Karpas-422 (cell line): ENCODE measurements around the gene RIPK4. TPM values are rescaled to one million over a fixed set of nuclear protein-coding genes. Genes with fewer than 3 reads are reported as not detected.

Experiments
- DNase-seq: peaks from one replicate; pipeline ENCODE4 v3.0.0-alpha.2; 2015
- H2AFZ ChIP-seq: fragments of 200-600 bp; sonication (generic); 2 replicates; pipeline ENCODE4 v1.6.1; 2014; ENCODE audit warnings: antibody characterized with exemption, low read length, mixed read lengths
- H3K27ac ChIP-seq: fragments of 200-600 bp; sonication (generic); 2 replicates; pipeline ENCODE4 v1.5.1; 2014; ENCODE audit warnings: mild to moderate bottlenecking, low read length, moderate library complexity
- H3K27me3 ChIP-seq: fragments of 200-600 bp; sonication (generic); 2 replicates; pipeline ENCODE4 v1.6.1; 2014; ENCODE audit warnings: low read length, mixed read lengths
- H3K36me3 ChIP-seq: fragments of 200-600 bp; sonication (generic); 2 replicates; pipeline ENCODE4 v1.6.1; 2014; ENCODE audit warnings: low read length, mixed read lengths; ENCODE audit not compliant: insufficient read depth
- H3K4me1 ChIP-seq: fragments of 200-600 bp; sonication (generic); 2 replicates; pipeline ENCODE4 v1.6.1; 2014; ENCODE audit warnings: mild to moderate bottlenecking, low read length, mixed read lengths
- H3K4me2 ChIP-seq: fragments of 200-600 bp; sonication (generic); 2 replicates; pipeline ENCODE4 v1.6.1; 2014; ENCODE audit warnings: low read length, low read depth, mild to moderate bottlenecking; ENCODE audit not compliant: poor library complexity, severe bottlenecking
- H3K4me3 ChIP-seq: fragments of 200-600 bp; sonication (generic); 2 replicates; pipeline ENCODE4 v1.5.1; 2014; ENCODE audit warnings: mild to moderate bottlenecking, antibody characterized with exemption, low read length, mixed read lengths
- H3K79me2 ChIP-seq: fragments of 200-600 bp; sonication (generic); 2 replicates; pipeline ENCODE4 v1.6.1; 2014; ENCODE audit warnings: mild to moderate bottlenecking, low read length, mixed read lengths
- H3K9ac ChIP-seq: fragments of 200-600 bp; sonication (generic); 2 replicates; pipeline ENCODE4 v1.6.0; 2014; ENCODE audit warnings: low read length
- H3K9me2 ChIP-seq: fragments of 200-600 bp; sonication (generic), shearing (Covaris generic); replicated peaks from 2 replicates; pipeline ENCODE4 v1.6.0; 2014; ENCODE audit warnings: mild to moderate bottlenecking, low read length, moderate library complexity; ENCODE audit not compliant: insufficient read depth
- H3K9me3 ChIP-seq: fragments of 300-700, 200-600 bp; sonication (generic); 2 replicates; pipeline ENCODE4 v1.6.1; 2014; ENCODE audit warnings: low read length, mixed read lengths
- H4K20me1 ChIP-seq: fragments of 200-600 bp; sonication (generic); 2 replicates; pipeline ENCODE4 v1.6.1; 2014; ENCODE audit warnings: mild to moderate bottlenecking, antibody characterized with exemption, low read length, low read depth; ENCODE audit not compliant: insufficient read depth
- total RNA-seq: library from RNA; depleted of rRNA; stranded (reverse); fragments of >200 nt; shearing (Covaris generic); gene quantifications from 2 replicates; pipeline ENCODE4 v1.2.3, GENCODE V29; 2014; ENCODE audit warnings: low replicate concordance; rRNA removed

RIPK4 gene
- not detected in 2 replicates for total RNA-seq

DNA sequence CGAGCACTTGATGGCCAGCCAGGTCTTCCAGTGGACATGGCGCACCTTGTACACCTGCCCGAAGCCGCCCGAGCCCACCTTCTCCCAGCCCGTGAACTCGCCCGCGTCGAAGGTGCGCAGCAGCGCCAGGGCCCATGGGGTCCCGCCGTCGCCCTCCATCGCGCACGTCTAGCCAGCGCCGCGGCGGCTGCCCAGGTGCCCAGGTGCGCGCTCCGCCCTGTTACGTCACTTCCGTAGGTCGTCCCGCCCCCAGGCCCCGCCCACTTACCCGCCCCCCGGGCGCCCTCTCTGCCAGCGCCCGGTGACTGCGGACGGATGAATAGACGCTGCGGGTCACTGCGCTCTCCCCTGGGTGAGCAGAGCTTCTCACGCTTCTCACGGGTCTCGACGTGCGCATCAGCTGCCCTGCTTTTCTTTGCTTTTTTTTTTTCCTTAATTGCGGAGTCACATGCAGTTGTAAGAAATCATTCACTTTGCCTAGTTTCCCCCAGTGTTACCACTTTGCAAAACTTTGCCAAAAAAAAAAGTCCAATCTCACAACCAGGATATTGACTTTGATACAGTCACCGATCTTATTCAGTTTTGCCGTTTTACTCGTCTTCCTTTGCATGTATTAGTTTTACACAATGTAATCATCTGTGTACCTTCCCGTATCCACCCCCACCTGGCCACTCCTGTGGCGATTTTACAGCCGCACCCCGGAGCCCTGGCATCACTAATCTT is at the start of gene RIPK4:
Gene RIPK4 (minus strand): TSS at position 170 of the 723 bp plus-strand sequence. CDS start 11 bp downstream, at position 159.
- no peaks in the 10 kb centered on the region for H3K79me2 ChIP-seq
- H3K4me1 ChIP-seq, result no peaks in the 10 kb centered on the region
- H3K9me3 ChIP-seq, result no peaks in the 10 kb centered on the region
- H4K20me1 ChIP-seq, result no peaks in the 10 kb centered on the region
- H3K4me3 ChIP-seq, result no peak within 1 kb of the TSS
- H3K27me3 ChIP-seq, result no peaks in the 10 kb centered on the region
- H3K36me3 ChIP-seq, result no peaks in the 10 kb centered on the region
- no peak within 1 kb of the TSS for H3K27ac ChIP-seq
- H3K4me2 ChIP-seq, result no peak within 1 kb of the TSS
- no peaks in the 10 kb centered on the region for H3K9me2 ChIP-seq
- H3K9ac ChIP-seq, result no peak within 1 kb of the TSS
- H2AFZ ChIP-seq, result no peak within 1 kb of the TSS
- no peak for DNase-seq

DNA sequence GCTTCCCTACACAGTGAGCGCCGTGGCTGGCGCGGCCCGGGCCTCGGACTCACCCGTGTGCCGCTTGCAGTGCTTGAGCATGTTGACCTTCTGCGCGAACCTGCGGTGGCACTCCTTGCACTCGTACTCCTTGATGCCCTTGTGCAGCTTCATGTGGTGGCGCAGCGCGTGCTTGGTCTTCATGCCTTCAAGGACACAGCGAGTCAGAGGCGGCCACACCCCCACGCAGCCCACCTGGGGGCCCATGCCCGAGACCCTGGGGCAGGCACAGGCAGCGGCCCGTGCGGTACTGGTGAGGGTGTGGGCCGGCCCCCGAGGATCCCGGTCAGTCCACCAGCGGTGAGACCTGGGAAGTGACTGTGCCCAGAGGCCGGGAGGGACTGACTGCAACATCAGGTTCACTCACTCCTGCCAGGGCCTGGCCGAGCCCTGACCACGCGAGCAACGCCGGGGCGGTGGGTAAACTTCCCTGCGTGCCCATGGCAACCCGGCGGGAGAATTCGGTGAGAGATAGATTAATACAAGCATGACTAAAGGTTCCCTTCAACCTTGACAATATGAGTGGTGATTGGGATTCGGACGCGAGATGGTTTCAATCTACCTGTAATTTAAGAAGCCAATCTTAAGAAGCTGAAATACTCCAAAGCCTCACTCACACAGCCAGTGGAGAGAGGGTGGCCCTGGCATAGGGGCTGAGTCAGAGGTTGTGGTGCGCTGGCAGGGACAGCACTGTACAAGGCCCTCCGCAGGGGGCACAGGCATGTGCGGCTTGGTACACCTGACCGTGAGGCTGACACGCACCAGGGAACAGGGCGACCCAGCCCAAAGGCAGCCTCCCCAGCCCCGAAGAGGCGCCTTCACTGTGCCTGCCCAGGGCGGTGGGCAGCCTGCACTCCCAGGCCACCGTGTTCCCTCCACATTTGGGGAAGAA is 49.1 kb upstream of the RIPK4 start:
- Histone ChIP-seq H4K20me1 (no peaks in the 10 kb centered on the region), H2AFZ (no peak overlapping the region), H3K9me2 (no peaks in the 10 kb centered on the region), H3K27ac (no peak overlapping the region), H3K9me3 (no peaks in the 10 kb centered on the region), H3K4me2 (no peak overlapping the region), H3K36me3 (0 out of 2 replicates have a peak, but pooled peaks cover 2% of the 10 kb centered on the region), H3K79me2 (no peaks in the 10 kb centered on the region), H3K4me3 (no peak overlapping the region), H3K9ac (no peak overlapping the region), H3K27me3 (no peaks in the 10 kb centered on the region), H3K4me1 (peaks cover 6% of the 10 kb centered on the region)
- DNase-seq, result no peak

DNA sequence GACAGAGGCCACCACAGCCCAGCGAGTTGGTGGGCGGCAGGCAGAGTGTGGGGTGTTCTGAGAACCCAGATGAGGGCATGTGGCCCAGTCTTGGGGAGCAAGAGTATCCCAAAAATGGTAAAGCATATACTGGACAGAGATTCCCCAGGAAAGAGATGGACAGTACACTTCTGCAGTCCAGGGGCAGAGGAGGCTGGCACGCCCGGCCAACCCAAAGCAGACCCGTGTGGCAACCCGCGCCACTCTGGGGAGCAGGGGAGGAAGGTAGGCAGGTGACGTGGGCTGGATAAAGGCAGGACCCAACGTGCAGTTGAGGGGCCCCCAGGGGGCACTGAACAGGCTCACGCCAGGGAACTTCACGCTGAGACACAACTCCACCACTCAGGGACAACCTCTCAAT is 46.4 kb upstream of the RIPK4 start:
- Histone ChIP-seq H3K36me3 (peaks cover 4% of the 10 kb centered on the region; the same call in 1 of the 2 replicates), H4K20me1 (no peaks in the 10 kb centered on the region), H3K9me2 (no peaks in the 10 kb centered on the region), H3K9ac (no peak overlapping the region), H3K27me3 (no peaks in the 10 kb centered on the region), H3K79me2 (no peaks in the 10 kb centered on the region), H3K4me2 (no peak overlapping the region), H3K4me3 (no peak overlapping the region), H3K9me3 (no peaks in the 10 kb centered on the region), H2AFZ (no peak overlapping the region), H3K27ac (no peak overlapping the region), H3K4me1 (peaks cover 6% of the 10 kb centered on the region)
- DNase-seq, result no peak

DNA sequence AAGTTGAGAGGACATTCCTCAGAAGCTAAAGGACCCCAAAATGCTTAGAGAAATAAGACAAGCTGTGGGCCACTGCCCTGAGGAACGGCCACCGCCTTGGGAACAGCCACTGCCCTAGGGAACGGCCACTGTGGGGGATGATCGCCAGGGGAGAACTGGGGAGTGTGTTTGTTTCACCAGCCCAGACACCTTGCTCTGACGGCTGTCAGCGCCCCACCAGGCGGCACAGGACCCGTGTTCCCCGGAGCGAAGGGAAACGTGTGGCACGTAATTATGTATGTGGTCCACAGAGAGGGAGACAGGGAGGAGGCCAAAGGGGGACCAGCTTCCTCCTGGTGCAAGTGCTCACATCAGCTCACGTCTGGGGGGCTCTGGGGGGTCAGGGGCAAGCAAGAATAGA is 45.8 kb upstream of the RIPK4 start:
- peaks cover 4% of the 10 kb centered on the region; the same call in 1 of the 2 replicates for H3K36me3 ChIP-seq
- H3K4me1 ChIP-seq, result peaks cover 6% of the 10 kb centered on the region
- H2AFZ ChIP-seq, result no peak overlapping the region
- no peak overlapping the region for H3K27ac ChIP-seq
- no peaks in the 10 kb centered on the region for H3K27me3 ChIP-seq
- H3K9me2 ChIP-seq, result no peaks in the 10 kb centered on the region
- no peak overlapping the region for H3K4me3 ChIP-seq
- H3K79me2 ChIP-seq, result no peaks in the 10 kb centered on the region
- no peak overlapping the region for H3K9ac ChIP-seq
- H3K4me2 ChIP-seq, result no peak overlapping the region
- DNase-seq, result no peak
- no peaks in the 10 kb centered on the region for H3K9me3 ChIP-seq
- H4K20me1 ChIP-seq, result no peaks in the 10 kb centered on the region

DNA sequence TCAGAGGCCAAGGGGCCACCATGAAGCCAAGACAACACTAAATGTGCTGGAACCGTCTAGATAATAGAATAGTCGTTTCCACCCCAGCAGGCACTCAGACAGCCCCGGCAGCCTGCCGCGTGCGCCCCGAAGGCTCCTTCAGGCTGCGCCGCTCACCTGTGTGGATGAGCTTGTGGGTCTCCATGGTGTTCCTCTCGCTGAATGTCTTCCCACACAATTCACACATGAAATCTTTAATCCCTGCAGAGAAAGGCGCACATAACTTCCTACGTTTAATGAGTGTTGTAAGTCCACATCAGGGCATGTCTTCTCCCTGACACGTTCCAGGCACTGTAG is 43.7 kb upstream of the RIPK4 start:
- Histone ChIP-seq H4K20me1 (no peaks in the 10 kb centered on the region), H3K36me3 (peaks cover 4% of the 10 kb centered on the region; the same call in 1 of the 2 replicates), H3K4me2 (no peak overlapping the region), H3K4me3 (no peak overlapping the region), H3K4me1 (no peaks in the 10 kb centered on the region), H3K9me3 (peaks cover 4% of the 10 kb centered on the region; the same call in 1 of the 2 replicates), H2AFZ (no peak overlapping the region), H3K27ac (no peak overlapping the region), H3K9me2 (no peaks in the 10 kb centered on the region), H3K27me3 (no peaks in the 10 kb centered on the region), H3K79me2 (no peaks in the 10 kb centered on the region), H3K9ac (no peak overlapping the region)
- no peak for DNase-seq

DNA sequence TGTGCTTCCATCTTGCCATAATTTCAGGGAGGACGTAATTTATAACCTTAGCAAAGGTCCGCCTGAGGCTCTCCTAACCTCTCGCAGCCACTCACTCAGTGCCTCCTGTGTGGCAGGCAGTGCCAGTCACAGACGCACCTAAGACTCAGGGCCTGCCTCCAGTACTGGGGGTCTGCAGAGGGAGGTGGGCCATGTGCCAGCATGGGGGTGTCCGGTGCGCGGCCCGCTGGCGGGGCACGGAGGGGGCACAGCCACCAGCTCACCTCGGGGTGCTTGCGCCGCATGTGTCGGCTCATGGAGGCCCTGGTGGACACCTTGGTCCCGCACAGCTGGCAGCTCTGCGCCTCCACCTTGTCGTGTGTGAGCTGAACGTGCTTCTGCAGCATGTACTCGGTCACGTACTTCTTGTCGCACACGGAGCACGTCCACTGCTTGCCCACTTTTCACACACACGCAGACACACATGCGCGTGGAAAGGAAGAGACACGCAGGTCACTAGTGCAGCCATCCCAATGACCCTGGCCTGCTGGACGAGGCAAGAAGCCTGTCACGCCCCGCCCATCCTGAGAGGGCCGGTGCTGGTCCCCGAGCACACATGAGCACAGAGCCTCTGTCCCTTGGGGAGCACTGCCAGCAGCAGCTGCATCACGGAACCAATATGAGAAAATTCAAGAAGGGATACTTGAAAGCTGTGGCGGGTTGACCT is 43.2 kb upstream of the RIPK4 start:
- H4K20me1 ChIP-seq, result no peaks in the 10 kb centered on the region
- no peak overlapping the region for H3K4me2 ChIP-seq
- no peak overlapping the region for H3K9ac ChIP-seq
- no peak overlapping the region for H3K27ac ChIP-seq
- H3K9me2 ChIP-seq, result no peaks in the 10 kb centered on the region
- no peaks in the 10 kb centered on the region for H3K4me1 ChIP-seq
- no peak overlapping the region for H2AFZ ChIP-seq
- peaks cover 4% of the 10 kb centered on the region; the same call in 1 of the 2 replicates for H3K36me3 ChIP-seq
- DNase-seq, result no peak
- no peak overlapping the region for H3K4me3 ChIP-seq
- no peaks in the 10 kb centered on the region for H3K27me3 ChIP-seq
- H3K79me2 ChIP-seq, result no peaks in the 10 kb centered on the region
- H3K9me3 ChIP-seq, result peaks cover 4% of the 10 kb centered on the region; the same call in 1 of the 2 replicates

DNA sequence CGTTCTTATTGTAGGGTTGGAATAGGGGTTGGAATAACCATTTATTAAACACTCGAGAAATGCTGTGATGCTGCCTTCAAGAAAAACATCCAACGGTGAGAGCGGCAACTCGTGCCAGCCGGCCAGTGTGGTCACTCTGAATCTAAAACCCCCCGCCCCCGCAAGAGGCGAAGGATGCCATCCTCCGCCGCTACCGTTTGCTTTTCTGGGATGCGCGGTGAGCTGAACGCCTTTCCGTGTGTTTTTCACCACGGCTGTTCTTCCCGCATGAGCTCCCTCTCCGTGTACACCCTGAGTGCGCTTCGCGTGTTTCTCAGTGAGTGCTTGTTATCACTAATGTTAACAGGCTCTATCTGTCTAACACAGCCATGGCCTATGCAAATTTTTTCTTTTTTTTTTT is 42.0 kb upstream of the RIPK4 start:
- Histone ChIP-seq H3K79me2 (no peaks in the 10 kb centered on the region), H3K4me2 (no peak overlapping the region), H4K20me1 (no peaks in the 10 kb centered on the region), H2AFZ (no peak overlapping the region), H3K36me3 (peaks cover 4% of the 10 kb centered on the region; the same call in 1 of the 2 replicates), H3K27me3 (no peaks in the 10 kb centered on the region), H3K27ac (no peak overlapping the region), H3K9me3 (peaks cover 4% of the 10 kb centered on the region; the same call in 1 of the 2 replicates), H3K4me1 (no peaks in the 10 kb centered on the region), H3K9ac (no peak overlapping the region), H3K9me2 (no peaks in the 10 kb centered on the region), H3K4me3 (no peak overlapping the region)
- no peak for DNase-seq
